ENCODE measurements around the gene ING3. TPM values are rescaled to one million over a fixed set of nuclear protein-coding genes. Genes with fewer than 3 reads are reported as not detected.
A peak's percentile ranks its signal among the peaks of the same experiment; 100 is the strongest.
"Not testable (repeated sequence)": the region's sequence is repeated elsewhere in the genome, so short reads cannot be mapped to it uniquely, and the experiment has no call there.

The ING3 gene
- total and polyA plus RNA-seq, 2 donors = 11.3 to 38.2 TPM

DNA sequence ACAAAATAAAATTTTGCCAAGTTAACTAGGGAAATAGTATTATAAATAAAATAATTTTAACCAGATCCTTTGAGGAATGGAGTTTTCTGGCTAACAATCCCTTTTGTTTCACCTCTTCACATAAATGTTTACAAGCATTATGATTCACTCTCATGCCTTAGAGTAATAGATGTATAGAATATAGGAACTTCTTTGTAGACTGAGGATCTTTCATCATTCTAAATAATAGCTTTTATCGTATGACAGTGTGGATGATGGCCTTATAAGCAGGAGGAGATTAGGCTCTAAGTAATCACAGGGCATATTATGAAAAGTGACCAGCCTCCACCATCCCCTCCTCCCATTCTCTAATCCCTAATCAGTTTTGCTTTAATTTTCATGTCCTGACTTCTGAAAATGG is 13.5 kb downstream of the ING3 start:
- Histone ChIP-seq H3K36me3 (ENCODE audit: insufficient read depth) (peaks cover 4% of the 10 kb centered on the region), H3K4me1 (ENCODE audit: insufficient read depth) (no peaks in the 10 kb centered on the region), H3K4me3 (ENCODE audit: low read depth, low read length) (no peak overlapping the region), H3K27ac (ENCODE audit: low read depth) (no peak overlapping the region)
- DNase-seq (ENCODE audit: extremely low spot score) = no peak
- WGBS = 81% methylated on average over 1 of the region's 1 CpG

DNA sequence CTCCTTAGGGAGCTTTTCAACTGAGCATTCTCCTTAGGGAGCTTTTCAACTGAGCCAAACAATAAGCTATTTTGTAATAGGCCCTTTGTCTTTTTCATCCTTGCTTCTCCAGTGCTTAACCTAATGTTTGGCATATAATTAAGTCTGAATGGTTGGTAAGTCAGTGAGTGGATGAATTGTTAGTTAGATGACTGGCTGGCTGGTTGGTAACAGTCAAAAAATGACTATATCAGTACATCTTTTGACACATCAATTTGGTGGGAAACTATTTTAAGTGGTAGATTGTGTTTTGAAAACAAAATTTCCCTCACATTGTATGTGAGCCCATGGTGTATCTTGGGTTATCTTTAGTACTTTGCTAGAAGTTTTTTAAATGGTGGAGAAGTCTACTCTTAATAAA is 16.4 kb downstream of the ING3 start:
- no peaks in the 10 kb centered on the region for H3K4me1 ChIP-seq (ENCODE audit: insufficient read depth)
- H3K27ac ChIP-seq (ENCODE audit: low read depth) = no peak overlapping the region
- DNase-seq (ENCODE audit: extremely low spot score) = no peak
- peaks cover 5% of the 10 kb centered on the region for H3K36me3 ChIP-seq (ENCODE audit: insufficient read depth)
- no peak overlapping the region for H3K4me3 ChIP-seq (ENCODE audit: low read depth, low read length)

DNA sequence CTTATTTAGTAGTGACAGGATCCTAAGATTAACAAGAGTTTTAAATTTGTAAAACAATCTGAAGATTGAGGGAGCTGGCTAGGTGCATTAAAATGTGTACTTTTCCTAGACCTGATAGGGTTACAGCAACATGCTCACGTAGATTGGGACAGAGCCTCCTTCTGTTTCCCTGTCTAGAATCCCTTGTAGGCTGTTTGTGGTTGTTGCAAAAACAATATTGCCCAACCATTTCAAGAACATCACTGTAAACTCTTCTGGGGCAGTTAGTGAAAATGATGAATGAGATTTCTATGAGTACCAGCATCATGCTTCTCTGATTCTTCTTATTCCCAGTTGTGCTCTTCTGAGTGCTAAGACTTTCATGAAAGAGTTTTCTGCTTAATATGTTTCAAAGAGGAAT is 23.3 kb downstream of the ING3 start:
- no peaks in the 10 kb centered on the region for H3K4me1 ChIP-seq (ENCODE audit: insufficient read depth)
- no peak overlapping the region for H3K27ac ChIP-seq (ENCODE audit: low read depth)
- no peak overlapping the region for H3K4me3 ChIP-seq (ENCODE audit: low read depth, low read length)
- DNase-seq (ENCODE audit: extremely low spot score) = no peak
- peaks cover 3% of the 10 kb centered on the region for H3K36me3 ChIP-seq (ENCODE audit: insufficient read depth)
- WGBS = 96% methylated on average over 1 of the region's 1 CpG

DNA sequence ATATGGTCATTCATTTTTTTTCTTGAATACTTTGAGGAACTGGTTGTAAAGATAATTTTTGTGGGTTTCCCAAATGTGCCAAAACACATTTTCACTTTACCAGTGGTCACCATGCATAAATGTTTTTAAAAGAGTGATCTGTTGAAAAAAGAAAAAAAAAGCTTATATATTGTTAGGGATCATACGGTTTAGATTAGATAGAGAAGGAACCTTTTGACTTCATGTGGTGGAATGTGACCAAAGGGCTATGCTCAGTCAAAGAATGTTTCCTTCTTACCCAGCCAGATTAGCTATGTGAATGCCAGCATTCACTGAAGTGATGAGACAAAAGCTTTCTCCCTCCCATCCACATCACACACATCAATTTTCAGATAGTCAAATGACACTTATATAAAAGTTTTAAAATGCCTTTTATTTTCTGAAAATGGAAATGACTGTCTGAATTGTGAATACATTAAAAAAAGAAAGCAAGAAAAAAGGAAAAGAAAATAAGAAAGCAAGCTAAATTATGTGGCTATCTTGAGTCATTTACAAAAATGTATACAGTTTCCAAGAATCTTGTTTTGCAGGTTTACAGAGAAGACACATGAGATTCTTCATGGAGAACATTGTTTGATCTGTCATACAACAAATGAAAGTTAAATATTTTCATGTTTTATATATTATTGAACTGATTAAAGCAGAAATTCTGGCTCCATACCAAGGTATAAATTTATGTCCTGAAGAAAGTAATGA is 29.4 kb downstream of the ING3 start:
- DNase-seq (ENCODE audit: extremely low spot score) = no peak
- Histone ChIP-seq H3K4me1 (ENCODE audit: insufficient read depth) (no peaks in the 10 kb centered on the region), H3K27ac (ENCODE audit: low read depth) (no peak overlapping the region), H3K4me3 (ENCODE audit: low read depth, low read length) (no peak overlapping the region), H3K36me3 (ENCODE audit: insufficient read depth) (no peaks in the 10 kb centered on the region)
- WGBS = 18% methylated on average over 1 of the region's 1 CpG

DNA sequence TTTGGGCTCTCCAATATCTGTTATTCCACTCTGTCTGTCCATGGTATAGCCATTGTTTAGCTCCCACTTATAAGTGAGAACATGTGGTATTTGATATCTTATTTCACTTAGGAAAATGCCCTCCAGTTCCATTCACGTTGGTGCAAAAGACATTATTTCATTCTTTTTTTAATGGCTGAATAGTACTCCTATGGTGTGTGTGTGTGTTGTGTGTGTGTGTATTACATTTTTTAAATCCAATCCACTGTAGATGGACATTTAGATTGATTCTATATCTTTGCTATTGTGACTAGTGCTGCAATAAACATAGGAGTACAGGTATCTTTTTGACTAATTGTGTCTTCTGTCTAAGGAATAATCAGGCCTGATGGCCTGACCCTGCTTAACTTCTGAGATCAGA is 30.5 kb downstream of the ING3 start:
- WGBS = 79% methylated on average over 1 of the region's 1 CpG
- no peak overlapping the region for H3K4me3 ChIP-seq (ENCODE audit: low read depth, low read length)
- H3K27ac ChIP-seq (ENCODE audit: low read depth) = no peak overlapping the region
- no peaks in the 10 kb centered on the region for H3K36me3 ChIP-seq (ENCODE audit: insufficient read depth)
- no peaks in the 10 kb centered on the region for H3K4me1 ChIP-seq (ENCODE audit: insufficient read depth)
- DNase-seq (ENCODE audit: extremely low spot score) = no peak

DNA sequence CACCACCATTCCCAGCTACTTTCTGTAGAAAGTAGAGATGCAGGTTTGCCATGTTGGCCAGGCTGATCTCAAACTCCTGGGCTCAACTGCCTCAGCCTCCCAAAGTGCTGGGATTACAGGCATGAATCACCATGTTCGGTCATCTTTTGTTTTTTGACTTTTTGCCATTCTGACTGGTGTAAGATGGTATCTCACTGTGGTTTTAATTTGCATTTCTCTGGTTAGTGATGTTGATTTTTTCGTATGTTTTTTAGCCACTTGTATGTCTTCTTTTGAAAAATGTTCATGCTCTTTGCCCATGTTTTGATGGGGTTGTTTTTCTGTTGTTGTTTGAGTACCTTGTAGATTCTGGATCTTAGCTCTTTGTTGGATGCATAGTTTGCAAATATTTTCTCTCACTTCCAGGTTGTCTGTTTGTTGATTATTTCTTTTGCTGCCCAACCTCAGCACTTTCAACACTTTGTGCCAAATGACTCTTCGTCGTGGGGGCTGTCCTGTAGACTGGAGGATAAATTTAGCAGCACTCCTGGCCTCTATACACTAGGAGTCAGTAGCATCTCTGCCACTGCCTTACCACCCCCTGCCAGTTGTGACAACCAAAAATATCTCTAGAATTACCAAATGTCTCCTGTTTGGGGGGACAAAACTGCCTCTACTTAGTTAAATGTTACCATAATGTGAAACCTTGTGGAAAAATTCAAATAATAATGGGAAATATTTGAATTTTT is 31.5 kb downstream of the ING3 start:
- Histone ChIP-seq H3K36me3 (ENCODE audit: insufficient read depth) (no peaks in the 10 kb centered on the region), H3K27ac (ENCODE audit: low read depth) (no peak overlapping the region), H3K4me3 (ENCODE audit: low read depth, low read length) (no peak overlapping the region), H3K4me1 (ENCODE audit: insufficient read depth) (no peaks in the 10 kb centered on the region)
- no peak for DNase-seq (ENCODE audit: extremely low spot score)
- WGBS = 77% methylated on average over 4 of the region's 4 CpGs

DNA sequence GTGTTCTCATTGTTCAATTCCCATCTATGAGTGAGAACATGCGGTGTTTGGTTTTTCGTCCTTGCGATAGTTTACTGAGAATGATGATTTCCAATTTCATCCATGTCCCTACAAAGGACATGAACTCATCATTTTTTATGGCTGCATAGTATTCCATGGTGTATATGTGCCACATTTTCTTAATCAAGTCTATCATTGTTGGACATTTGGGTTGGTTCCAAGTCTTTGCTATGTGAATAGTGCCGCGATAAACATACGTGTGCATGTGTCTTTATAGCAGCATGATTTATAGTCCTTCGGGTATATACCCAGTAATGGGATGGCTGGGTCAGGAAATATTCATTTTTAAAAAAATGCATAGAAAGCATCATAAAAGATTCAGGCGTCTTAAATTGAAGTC is 33.0 kb downstream of the ING3 start:
- 93% methylated on average over 5 of the region's 8 CpGs for WGBS
- H3K4me3 ChIP-seq (ENCODE audit: low read depth, low read length); H3K36me3 ChIP-seq (ENCODE audit: insufficient read depth); H3K4me1 ChIP-seq (ENCODE audit: insufficient read depth); DNase-seq (ENCODE audit: extremely low spot score); H3K27ac ChIP-seq (ENCODE audit: low read depth): not testable (repeated sequence)

DNA sequence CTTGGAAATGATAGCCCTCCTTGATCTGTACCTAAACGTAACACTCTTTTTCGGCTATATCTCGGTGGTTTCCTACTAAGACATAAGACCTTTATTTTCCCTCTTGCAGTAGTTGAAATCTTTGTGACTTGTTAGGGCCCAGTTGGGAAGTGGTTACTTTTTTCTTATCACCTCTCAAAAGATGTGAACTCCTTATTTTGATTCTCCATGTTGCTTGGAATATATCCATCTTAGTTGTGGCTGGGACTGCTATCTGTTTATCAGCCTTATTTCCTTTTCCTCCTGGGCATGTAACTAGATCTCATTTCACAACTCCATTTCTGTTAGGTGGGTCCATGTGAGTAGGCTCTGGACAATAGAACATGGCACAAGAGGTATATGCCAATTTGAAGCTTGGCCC is 33.8 kb downstream of the ING3 start:
- WGBS = 94% methylated on average over 3 of the region's 3 CpGs

DNA sequence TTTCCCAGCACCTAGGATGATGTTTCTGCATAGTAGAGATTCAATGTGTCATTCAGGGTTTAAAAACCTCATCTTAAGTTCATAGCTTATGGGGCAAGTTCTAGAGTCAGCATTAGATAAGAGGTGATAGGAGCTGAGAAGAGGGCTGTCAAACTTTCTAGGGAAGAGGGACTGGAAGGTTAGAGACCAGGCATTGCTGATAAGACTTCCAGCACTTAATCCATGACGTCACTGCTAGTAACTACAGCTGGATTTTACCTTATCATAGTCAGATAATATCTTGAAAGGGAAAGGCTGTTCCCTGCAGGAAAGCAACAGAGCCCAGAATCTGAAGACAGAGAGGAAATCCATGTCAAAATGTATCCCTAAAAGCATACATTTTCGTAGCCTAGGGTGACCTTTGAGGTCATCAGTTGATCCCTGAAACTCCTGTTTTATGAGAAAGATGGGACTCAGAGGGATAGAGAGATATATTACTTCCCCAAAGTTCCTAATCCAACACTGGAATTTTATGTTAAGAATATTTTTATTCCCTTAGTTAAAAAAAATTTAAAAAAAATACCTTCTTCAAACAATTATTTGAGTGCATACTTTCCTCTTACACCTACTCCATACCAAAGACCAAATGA is 34.7 kb downstream of the ING3 start:
- WGBS = 26% methylated on average over 2 of the region's 2 CpGs
- no peak overlapping the region for H3K27ac ChIP-seq (ENCODE audit: low read depth)
- no peak overlapping the region for H3K4me3 ChIP-seq (ENCODE audit: low read depth, low read length)
- no peaks in the 10 kb centered on the region for H3K4me1 ChIP-seq (ENCODE audit: insufficient read depth)
- no peak for DNase-seq (ENCODE audit: extremely low spot score)
- no peaks in the 10 kb centered on the region for H3K36me3 ChIP-seq (ENCODE audit: insufficient read depth)

More for the DNA sequence above, 33.8 kb downstream of the ING3 start:
- no peak overlapping the region for H3K27ac ChIP-seq (ENCODE audit: low read depth)
- H3K4me1 ChIP-seq (ENCODE audit: insufficient read depth) = no peaks in the 10 kb centered on the region
- no peaks in the 10 kb centered on the region for H3K36me3 ChIP-seq (ENCODE audit: insufficient read depth)
- no peak overlapping the region for H3K4me3 ChIP-seq (ENCODE audit: low read depth, low read length)
- no peak for DNase-seq (ENCODE audit: extremely low spot score)

DNA sequence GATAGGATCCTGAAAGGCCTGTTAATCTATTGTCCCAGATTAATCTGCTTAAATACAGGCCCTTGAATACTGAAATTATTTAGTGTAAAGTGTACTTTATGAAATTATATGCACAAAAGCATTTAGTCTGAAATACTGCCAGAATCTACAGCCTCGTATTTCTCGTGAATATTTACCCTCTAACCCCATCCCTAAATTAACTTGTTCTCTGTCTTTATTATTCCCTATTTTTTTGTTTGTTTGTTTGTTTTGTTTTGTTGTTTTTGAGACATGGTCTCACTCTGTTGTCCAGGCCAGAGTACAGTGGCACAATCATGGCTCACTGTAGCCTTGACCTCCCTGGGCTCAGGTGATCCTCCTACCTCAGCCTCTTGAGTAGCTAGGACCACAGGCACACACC is 35.3 kb downstream of the ING3 start:
- no peak for DNase-seq (ENCODE audit: extremely low spot score)
- no peaks in the 10 kb centered on the region for H3K36me3 ChIP-seq (ENCODE audit: insufficient read depth)
- H3K27ac ChIP-seq (ENCODE audit: low read depth) = no peak overlapping the region
- no peaks in the 10 kb centered on the region for H3K4me1 ChIP-seq (ENCODE audit: insufficient read depth)
- H3K4me3 ChIP-seq (ENCODE audit: low read depth, low read length) = no peak overlapping the region
- 92% methylated on average over 2 of the region's 2 CpGs for WGBS

DNA sequence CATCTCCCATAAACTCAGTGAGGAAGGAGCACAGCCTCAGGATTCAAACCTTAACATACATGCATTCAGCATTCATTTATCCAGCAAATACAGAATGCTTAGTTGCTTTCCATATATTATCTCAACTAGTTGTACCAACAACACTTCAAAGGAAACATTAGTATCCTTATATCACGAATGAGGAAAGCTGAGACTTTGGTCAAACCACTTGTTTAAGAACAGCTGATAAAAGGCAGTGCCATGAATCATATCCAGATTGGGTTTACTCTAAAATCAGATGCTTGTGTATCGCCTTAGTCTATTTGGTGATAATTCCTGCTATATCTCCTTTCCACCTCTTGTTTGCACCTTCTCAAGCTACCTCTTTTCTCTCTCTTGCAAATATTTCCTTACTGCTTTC is 36.1 kb downstream of the ING3 start:
- no peak for DNase-seq (ENCODE audit: extremely low spot score)
- H3K27ac ChIP-seq (ENCODE audit: low read depth) = no peak overlapping the region
- no peaks in the 10 kb centered on the region for H3K36me3 ChIP-seq (ENCODE audit: insufficient read depth)
- H3K4me1 ChIP-seq (ENCODE audit: insufficient read depth) = no peaks in the 10 kb centered on the region
- 88% methylated on average over 2 of the region's 2 CpGs for WGBS
- H3K4me3 ChIP-seq (ENCODE audit: low read depth, low read length) = no peak overlapping the region

DNA sequence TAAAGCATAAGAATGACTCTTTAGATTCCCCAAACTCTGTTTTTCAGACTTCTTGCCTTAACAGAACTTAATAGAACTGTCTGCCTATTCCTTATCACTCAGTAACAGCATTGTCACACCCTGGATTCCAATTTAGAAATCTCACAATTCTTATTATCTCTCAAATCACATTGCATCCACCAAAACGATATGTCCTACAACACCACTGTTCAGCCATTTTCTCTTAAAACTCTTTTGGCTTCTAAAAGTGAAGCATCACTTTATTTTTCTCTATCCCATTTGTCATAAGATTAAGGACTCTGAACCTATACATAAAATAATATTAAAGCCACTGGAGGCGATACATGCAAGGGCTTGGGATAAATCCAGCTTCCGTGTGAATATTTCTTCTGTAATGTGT is 36.7 kb downstream of the ING3 start:
- H3K4me1 ChIP-seq (ENCODE audit: insufficient read depth) = no peaks in the 10 kb centered on the region
- WGBS = 1% methylated on average over 3 of the region's 3 CpGs
- H3K36me3 ChIP-seq (ENCODE audit: insufficient read depth) = no peaks in the 10 kb centered on the region
- DNase-seq (ENCODE audit: extremely low spot score) = no peak
- H3K27ac ChIP-seq (ENCODE audit: low read depth) = no peak overlapping the region
- no peak overlapping the region for H3K4me3 ChIP-seq (ENCODE audit: low read depth, low read length)

DNA sequence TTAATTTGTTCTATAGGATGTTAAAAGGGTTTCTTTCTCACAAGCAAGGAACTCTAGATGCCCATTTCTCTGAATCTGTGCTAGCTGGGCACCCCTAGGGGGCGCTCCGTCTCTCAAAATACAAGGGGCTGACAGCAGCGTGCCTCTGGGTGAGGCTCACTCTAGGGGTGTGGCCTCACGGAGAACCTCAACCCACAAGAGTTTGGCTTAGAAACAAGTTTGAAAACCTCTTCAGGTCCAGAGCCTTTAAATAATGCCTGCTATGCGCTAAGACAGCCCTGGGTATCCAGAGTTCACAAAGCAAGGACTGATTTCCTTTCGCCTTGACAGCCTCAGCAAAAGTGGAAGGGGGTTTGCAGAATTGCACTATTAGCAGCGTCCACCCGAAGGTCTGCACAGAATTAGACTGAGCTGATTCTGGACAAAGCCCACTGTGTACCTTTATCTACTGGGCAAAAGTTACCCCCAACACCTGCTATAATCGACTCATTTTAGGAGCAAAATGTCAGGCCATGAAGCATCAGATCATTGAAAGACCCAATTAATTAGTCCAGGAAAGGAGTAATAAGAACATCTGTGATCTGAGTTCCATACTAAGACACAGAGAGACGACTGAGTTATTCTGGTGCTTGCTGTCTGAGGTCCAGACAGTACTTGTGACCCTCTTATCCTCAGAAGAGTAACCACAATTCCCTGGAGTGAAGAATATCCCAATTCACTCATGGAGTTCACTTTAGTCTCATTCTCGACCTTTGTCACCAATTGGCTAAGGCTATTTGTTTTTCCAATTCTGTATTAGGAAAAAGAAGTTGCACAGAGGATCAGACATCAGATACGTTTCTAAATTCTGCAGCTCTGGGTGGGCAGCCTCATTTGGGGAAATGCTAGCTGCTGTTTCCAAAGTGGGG is 37.4 kb downstream of the ING3 start:
- peak overlapping the region; percentile 41 for H3K4me3 ChIP-seq (ENCODE audit: low read depth, low read length)
- under 1% methylated on average over 12 of the region's 12 CpGs for WGBS
- DNase-seq (ENCODE audit: extremely low spot score) = no peak
- H3K27ac ChIP-seq (ENCODE audit: low read depth) = peak overlapping the region; percentile 25
- H3K36me3 ChIP-seq (ENCODE audit: insufficient read depth) = no peaks in the 10 kb centered on the region
- H3K4me1 ChIP-seq (ENCODE audit: insufficient read depth) = no peaks in the 10 kb centered on the region
